ENCODE results near the gene AZGP1. TPM values are rescaled to one million over a fixed set of nuclear protein-coding genes. Genes with fewer than 3 reads are reported as not detected.

Gene AZGP1
- total and polyA plus RNA-seq, 2 of the 13 experiments (the other 11 are each of a cell fraction or from before 2014, with no cell fraction given): 93.8 to 229 TPM

DNA sequence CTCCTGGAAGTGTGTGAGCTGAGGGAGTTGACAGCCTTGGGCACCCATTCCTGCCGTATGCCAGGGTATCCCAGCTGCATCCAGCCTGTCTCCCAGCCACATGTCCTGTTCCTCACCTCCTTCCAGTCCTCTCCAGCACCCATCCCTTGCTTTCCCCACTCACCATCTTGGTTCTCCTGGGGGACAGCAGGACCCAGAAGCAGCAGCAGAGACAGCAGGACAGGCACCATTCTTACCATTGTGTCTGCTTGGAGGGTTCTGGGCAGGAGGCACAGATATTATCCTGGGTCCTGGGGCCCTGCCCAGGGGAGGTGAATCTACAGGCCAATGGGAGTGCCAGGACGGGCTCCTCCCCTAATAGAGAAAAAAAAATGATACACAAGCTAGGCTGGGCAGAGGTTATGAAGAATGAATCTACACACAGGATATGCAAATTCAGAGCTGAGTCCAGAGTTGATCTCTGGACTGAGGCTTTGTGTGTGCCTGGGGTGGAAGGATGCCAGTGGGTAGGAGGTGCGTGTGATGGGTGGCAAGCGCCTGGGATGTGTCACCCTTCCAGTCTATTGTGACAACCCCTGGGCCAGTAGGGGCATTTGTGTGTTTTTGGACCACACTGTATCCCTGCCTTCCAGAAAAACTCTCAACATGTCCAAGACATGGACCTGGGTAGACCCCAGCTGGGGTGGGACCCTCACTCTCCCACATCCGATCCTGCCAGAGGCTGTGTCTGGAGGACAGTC, at the start of gene AZGP1 (continued):
- no peak for TF ChIP-seq ZBTB20 (CRISPR knock-in tag; IDR thresholded peaks at IDR 0.05; ENCODE audit: borderline replicate concordance, low read depth)
- TF ChIP-seq PHF5A (CRISPR knock-in tag; IDR thresholded peaks at IDR 0.05; ENCODE audit: low read depth, unreplicated experiment): peak; percentile 11
- no peak for TF ChIP-seq JARID2 (CRISPR knock-in tag; IDR thresholded peaks at IDR 0.05; ENCODE audit: insufficient replicate concordance)
- TF ChIP-seq, protein P1, sequence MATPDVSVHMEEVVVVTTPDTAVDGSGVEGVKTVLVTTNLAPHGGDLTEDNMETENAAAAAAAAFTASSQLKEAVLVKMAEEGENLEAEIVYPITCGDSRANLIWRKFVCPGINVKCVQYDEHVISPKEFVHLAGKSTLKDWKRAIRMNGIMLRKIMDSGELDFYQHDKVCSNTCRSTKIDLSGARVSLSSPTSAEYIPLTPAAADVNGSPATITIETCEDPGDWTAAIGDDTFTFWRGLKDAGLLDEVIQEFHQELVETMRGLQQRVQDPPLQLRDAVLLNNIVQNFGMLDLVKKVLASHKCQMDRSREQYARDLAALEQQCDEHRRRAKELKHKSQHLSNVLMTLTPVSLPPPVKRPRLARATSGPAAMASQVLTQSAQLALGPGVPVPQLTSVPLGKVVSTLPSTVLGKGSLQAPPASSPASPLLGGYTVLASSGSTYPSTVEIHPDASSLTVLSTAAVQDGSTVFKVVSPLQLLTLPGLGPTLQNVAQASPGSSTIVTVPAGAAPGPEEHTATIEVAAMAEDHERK (CRISPR knock-in tag; IDR thresholded peaks at IDR 0.05; ENCODE audit: low read depth): no peak
- 0 out of 2 replicates have a peak, but pooled peaks have one; percentile 32 for TF ChIP-seq CCDC6 (CRISPR knock-in tag; IDR thresholded peaks at IDR 0.05)
- TF ChIP-seq ZNF350 (CRISPR knock-in tag; IDR thresholded peaks at IDR 0.05; ENCODE audit: borderline replicate concordance, low read depth): peak; percentile 69
- no peak for TF ChIP-seq ATF1 (CRISPR knock-in tag; IDR thresholded peaks at IDR 0.05)
- TF ChIP-seq, protein P2, sequence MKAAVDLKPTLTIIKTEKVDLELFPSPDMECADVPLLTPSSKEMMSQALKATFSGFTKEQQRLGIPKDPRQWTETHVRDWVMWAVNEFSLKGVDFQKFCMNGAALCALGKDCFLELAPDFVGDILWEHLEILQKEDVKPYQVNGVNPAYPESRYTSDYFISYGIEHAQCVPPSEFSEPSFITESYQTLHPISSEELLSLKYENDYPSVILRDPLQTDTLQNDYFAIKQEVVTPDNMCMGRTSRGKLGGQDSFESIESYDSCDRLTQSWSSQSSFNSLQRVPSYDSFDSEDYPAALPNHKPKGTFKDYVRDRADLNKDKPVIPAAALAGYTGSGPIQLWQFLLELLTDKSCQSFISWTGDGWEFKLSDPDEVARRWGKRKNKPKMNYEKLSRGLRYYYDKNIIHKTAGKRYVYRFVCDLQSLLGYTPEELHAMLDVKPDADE (CRISPR knock-in tag; IDR thresholded peaks at IDR 0.05): no peak
- no peak for TF ChIP-seq SMARCC2 (IDR thresholded peaks at IDR 0.05)
- TF ChIP-seq, protein P3, sequence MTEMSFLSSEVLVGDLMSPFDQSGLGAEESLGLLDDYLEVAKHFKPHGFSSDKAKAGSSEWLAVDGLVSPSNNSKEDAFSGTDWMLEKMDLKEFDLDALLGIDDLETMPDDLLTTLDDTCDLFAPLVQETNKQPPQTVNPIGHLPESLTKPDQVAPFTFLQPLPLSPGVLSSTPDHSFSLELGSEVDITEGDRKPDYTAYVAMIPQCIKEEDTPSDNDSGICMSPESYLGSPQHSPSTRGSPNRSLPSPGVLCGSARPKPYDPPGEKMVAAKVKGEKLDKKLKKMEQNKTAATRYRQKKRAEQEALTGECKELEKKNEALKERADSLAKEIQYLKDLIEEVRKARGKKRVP (CRISPR knock-in tag; IDR thresholded peaks at IDR 0.05): 0 out of 4 replicates have a peak, but pooled peaks of 1 of the 2 experiments have one; percentile 11
- no peak for TF ChIP-seq ZFY (CRISPR knock-in tag; IDR thresholded peaks at IDR 0.05)
- no peak for TF ChIP-seq ZSCAN31 (CRISPR knock-in tag; IDR thresholded peaks at IDR 0.05; ENCODE audit: low read depth)
- TF ChIP-seq NFIB (CRISPR knock-in tag; IDR thresholded peaks at IDR 0.05; ENCODE audit: borderline replicate concordance): no peak
- TF ChIP-seq ZNF33B (CRISPR knock-in tag; IDR thresholded peaks at IDR 0.05): no peak
- TF ChIP-seq AKAP8 (CRISPR knock-in tag; IDR thresholded peaks at IDR 0.05): no peak
- TF ChIP-seq, protein P4, sequence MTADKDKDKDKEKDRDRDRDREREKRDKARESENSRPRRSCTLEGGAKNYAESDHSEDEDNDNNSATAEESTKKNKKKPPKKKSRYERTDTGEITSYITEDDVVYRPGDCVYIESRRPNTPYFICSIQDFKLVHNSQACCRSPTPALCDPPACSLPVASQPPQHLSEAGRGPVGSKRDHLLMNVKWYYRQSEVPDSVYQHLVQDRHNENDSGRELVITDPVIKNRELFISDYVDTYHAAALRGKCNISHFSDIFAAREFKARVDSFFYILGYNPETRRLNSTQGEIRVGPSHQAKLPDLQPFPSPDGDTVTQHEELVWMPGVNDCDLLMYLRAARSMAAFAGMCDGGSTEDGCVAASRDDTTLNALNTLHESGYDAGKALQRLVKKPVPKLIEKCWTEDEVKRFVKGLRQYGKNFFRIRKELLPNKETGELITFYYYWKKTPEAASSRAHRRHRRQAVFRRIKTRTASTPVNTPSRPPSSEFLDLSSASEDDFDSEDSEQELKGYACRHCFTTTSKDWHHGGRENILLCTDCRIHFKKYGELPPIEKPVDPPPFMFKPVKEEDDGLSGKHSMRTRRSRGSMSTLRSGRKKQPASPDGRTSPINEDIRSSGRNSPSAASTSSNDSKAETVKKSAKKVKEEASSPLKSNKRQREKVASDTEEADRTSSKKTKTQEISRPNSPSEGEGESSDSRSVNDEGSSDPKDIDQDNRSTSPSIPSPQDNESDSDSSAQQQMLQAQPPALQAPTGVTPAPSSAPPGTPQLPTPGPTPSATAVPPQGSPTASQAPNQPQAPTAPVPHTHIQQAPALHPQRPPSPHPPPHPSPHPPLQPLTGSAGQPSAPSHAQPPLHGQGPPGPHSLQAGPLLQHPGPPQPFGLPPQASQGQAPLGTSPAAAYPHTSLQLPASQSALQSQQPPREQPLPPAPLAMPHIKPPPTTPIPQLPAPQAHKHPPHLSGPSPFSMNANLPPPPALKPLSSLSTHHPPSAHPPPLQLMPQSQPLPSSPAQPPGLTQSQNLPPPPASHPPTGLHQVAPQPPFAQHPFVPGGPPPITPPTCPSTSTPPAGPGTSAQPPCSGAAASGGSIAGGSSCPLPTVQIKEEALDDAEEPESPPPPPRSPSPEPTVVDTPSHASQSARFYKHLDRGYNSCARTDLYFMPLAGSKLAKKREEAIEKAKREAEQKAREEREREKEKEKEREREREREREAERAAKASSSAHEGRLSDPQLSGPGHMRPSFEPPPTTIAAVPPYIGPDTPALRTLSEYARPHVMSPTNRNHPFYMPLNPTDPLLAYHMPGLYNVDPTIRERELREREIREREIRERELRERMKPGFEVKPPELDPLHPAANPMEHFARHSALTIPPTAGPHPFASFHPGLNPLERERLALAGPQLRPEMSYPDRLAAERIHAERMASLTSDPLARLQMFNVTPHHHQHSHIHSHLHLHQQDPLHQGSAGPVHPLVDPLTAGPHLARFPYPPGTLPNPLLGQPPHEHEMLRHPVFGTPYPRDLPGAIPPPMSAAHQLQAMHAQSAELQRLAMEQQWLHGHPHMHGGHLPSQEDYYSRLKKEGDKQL (CRISPR knock-in tag; IDR thresholded peaks at IDR 0.05; ENCODE audit: low read depth): no peak
- TF ChIP-seq ZNF549 (CRISPR knock-in tag; IDR thresholded peaks at IDR 0.05): no peak
- TF ChIP-seq ETV6 (CRISPR knock-in tag; conservative IDR thresholded peaks at IDR 0.05): no peak

Data from HepG2 (cell line).